Esophagus squamous epithelium (tissue), 5 donors: ENCODE measurements around the gene FBXW7. TPM values are rescaled to one million over a fixed set of nuclear protein-coding genes. Genes with fewer than 3 reads are reported as not detected.

Experiments used
- DNase-seq: peaks from one replicate; lab custom pipeline; 2025; lab: John Stamatoyannopoulos, UW
- H3K27ac ChIP-seq, 4 donors: fragments of 200-600 bp; sonication (generic); one replicate each; pipeline ENCODE4 v1.5.1; 2016 to 2019; ENCODE audit warnings: mild to moderate bottlenecking in 1 of 4
- H3K27me3 ChIP-seq, 4 donors: fragments of 200-600 bp; sonication (generic); 1 replicate in 3 of 4; 2 replicates in 1 of 4; pipeline versions ENCODE4 v1.5.1 to v1.6.0; 2017 to 2021; ENCODE audit warnings: antibody characterized with exemption in 1 of 4
- H3K36me3 ChIP-seq, 3 donors: fragments of 200-600 bp; sonication (generic); one replicate each; pipeline ENCODE4 v1.5.1; 2016 to 2019
- H3K4me1 ChIP-seq, 3 donors: fragments of 200-600 bp; sonication (generic); one replicate each; pipeline ENCODE4 v1.5.1; 2017 to 2019
- H3K4me3 ChIP-seq, 4 donors: fragments of 200-600 bp; sonication (generic); 1 replicate in 3 of 4; 2 replicates in 1 of 4; pipeline ENCODE4 v1.5.1; 2016 to 2019; ENCODE audit warnings: mild to moderate bottlenecking in 2 of 4, moderate library complexity in 1 of 4
- H3K9me3 ChIP-seq, 3 donors: fragments of 200-600 bp; sonication (generic); one replicate each; pipeline ENCODE4 v1.5.1; 2016 to 2019
- POLR2A ChIP-seq, 4 donors: fragments of 450-650 bp; IDR thresholded peaks; one replicate each; pipeline ENCODE4 v1.6.1; 2017; ENCODE audit warnings: antibody characterized with exemption in 4 of 4, mild to moderate bottlenecking in 4 of 4, moderate library complexity in 3 of 4
- WGBS, 2 donors: methylation state at CpG; one replicate each; pipeline ENCODE4 v1.1.5; 2018; 5-methylcytosine and 5-hydroxymethylcytosine counted together
- intact Hi-C: fragments of 100-400 bp; cut with DNase I; formaldehyde crosslinking; loops from one replicate; pipeline ENCODE4 v1.15.0; 2022
- total RNA-seq, 4 donors: library from RNA; depleted of rRNA; stranded (reverse); fragments of >200 nt; gene quantifications; one replicate each; pipeline ENCODE4 v1.1.0, GENCODE V29; 2016
- TF ChIP-seq, protein P1 (sequence below), 6 experiments: fragments of 450-650 bp in 4 of 6; fragments of 200-600 bp in 2 of 6; sonication (generic) in 2 of 6; IDR thresholded peaks; one replicate each; pipeline ENCODE4 v1.5.1; 2016 to 2019; ENCODE audit warnings: antibody characterized with exemption in 6 of 6, mild to moderate bottlenecking in 4 of 6, moderate library complexity in 4 of 6
- donor health status: DM: yes; HTN: yes; CAD: no.

The FBXW7 gene
- total RNA-seq, 4 donors from 2014 or later = 32.3 to 92.7 (median 36.9) TPM

DNA sequence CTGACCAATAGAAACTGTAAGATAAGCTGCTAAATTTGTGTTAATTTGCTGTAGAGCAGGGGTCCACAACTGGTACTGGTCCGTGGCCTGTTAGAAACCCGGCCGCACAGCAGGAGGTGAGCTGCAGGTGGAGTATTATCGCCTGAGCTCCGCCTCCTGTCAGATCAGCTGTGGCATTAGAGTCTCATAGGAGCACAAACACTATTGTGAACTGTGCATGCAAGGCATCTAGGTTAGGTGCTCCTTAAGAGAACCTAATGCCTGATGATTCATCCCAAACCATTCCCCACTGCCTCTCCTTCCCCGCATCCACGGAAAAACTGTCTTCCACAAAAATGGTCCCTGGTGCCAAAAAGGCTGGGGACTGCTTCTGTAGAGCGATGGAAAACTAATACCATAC lies 19.7 kb downstream of the FBXW7 start:
- Histone ChIP-seq H3K27ac (no peak overlapping the region), H3K9me3 (no peaks in the 10 kb centered on the region), H3K36me3 (no peaks in the 10 kb centered on the region), H3K27me3 (no peaks in the 10 kb centered on the region), H3K4me1 (peaks cover 0 to 25% (median 0%) of the 10 kb centered on the region in 3 donors), H3K4me3 (no peak overlapping the region)
- DNase-seq = no peak
- intact Hi-C loops = no loop called here
- WGBS, 2 donors = 77 to 79% methylated on average over 8 of the region's 8 CpGs
- no peak for TF ChIP-seq POLR2A (IDR thresholded peaks at IDR 0.05)
- TF ChIP-seq, protein P1, sequence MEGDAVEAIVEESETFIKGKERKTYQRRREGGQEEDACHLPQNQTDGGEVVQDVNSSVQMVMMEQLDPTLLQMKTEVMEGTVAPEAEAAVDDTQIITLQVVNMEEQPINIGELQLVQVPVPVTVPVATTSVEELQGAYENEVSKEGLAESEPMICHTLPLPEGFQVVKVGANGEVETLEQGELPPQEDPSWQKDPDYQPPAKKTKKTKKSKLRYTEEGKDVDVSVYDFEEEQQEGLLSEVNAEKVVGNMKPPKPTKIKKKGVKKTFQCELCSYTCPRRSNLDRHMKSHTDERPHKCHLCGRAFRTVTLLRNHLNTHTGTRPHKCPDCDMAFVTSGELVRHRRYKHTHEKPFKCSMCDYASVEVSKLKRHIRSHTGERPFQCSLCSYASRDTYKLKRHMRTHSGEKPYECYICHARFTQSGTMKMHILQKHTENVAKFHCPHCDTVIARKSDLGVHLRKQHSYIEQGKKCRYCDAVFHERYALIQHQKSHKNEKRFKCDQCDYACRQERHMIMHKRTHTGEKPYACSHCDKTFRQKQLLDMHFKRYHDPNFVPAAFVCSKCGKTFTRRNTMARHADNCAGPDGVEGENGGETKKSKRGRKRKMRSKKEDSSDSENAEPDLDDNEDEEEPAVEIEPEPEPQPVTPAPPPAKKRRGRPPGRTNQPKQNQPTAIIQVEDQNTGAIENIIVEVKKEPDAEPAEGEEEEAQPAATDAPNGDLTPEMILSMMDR (IDR thresholded peaks at IDR 0.05) = no peak

DNA sequence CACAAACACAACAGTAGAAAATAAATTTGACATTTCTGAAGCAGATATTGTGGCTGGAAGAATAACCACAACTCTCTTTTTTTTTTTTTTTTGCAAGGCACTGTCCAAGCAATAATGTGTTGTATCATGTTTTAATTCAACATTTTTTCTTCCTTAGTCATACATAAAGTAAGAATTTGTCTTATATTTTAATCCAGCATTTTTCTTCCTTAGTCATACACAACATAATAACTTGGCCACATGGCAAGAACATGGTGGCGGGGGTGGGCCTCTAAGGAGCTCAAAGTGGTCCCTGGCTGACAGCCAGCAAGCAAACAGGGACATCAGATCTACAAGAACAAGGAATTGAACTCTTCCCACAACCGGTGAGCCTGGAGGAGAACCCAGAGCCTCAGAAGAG lies 20.2 kb downstream of the FBXW7 start:
- TF ChIP-seq POLR2A (IDR thresholded peaks at IDR 0.05) = no peak
- TF ChIP-seq, protein P1 (IDR thresholded peaks at IDR 0.05) = no peak
- no peak overlapping the region for H3K4me3 ChIP-seq
- WGBS, 2 donors = 50 to 72% methylated on average over 2 of the region's 2 CpGs
- DNase-seq = no peak
- H3K36me3 ChIP-seq = no peaks in the 10 kb centered on the region
- H3K4me1 ChIP-seq = peaks cover 0 to 25% (median 0%) of the 10 kb centered on the region in 3 donors
- intact Hi-C loops = no loop called here
- no peaks in the 10 kb centered on the region for H3K9me3 ChIP-seq
- H3K27me3 ChIP-seq = no peaks in the 10 kb centered on the region
- H3K27ac ChIP-seq = no peak overlapping the region

DNA sequence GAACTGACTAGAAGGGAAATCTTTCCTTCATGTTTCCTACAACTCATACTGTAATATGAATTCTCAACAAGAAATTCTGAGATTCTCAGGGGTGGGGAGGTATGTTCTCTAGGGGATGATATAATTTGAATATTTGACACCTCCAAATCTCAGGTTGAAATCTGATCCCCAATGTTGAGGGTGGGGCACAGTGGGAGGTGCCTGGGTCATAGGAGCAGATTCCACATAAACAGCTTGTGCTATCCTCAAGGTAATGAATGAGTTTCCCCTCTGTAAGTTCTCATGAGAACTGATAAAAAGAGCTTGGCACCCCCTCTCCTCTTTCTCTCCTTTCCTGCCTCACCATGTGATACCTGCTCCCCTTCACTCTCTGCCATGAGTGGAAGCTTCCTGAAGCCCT lies 21.5 kb downstream of the FBXW7 start:
- no peaks in the 10 kb centered on the region for H3K36me3 ChIP-seq
- no peak for DNase-seq
- no peaks in the 10 kb centered on the region for H3K9me3 ChIP-seq
- no peak overlapping the region for H3K27ac ChIP-seq
- intact Hi-C loops = no loop called here
- no peak overlapping the region for H3K4me3 ChIP-seq
- TF ChIP-seq, protein P1 (IDR thresholded peaks at IDR 0.05) = no peak
- no peak for TF ChIP-seq POLR2A (IDR thresholded peaks at IDR 0.05)
- H3K4me1 ChIP-seq = peaks cover 0 to 25% (median 0%) of the 10 kb centered on the region in 3 donors
- no peaks in the 10 kb centered on the region for H3K27me3 ChIP-seq

DNA sequence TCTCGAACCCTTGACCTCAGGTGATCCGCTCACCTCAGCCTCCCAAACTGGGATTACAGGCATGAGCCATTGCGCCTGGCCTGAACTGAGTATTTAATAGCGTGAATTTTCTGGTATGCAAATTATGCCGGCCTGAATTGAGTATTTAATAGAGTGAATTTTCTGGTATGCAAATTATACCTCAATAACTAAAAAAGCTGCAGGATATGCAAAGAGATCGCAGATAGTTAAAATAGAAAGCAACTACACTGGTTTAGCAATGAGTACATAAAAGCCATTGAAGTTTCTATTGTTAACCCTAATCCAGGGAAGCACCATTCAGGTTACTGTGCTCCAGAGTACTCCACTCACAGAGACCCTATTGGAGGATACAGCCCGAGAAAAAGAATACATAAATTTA lies 22.8 kb downstream of the FBXW7 start:
- Histone ChIP-seq H3K27me3 (no peaks in the 10 kb centered on the region), H3K36me3 (no peaks in the 10 kb centered on the region), H3K4me1 (peaks cover 0 to 32% (median 0%) of the 10 kb centered on the region in 3 donors), H3K9me3 (no peaks in the 10 kb centered on the region), H3K27ac (no peak overlapping the region), H3K4me3 (no peak overlapping the region)
- intact Hi-C loops = no loop called here
- 76 to 85% methylated on average over 7 of the region's 7 CpGs for WGBS, 2 donors
- TF ChIP-seq, protein P1 (IDR thresholded peaks at IDR 0.05) = no peak
- DNase-seq = no peak

DNA sequence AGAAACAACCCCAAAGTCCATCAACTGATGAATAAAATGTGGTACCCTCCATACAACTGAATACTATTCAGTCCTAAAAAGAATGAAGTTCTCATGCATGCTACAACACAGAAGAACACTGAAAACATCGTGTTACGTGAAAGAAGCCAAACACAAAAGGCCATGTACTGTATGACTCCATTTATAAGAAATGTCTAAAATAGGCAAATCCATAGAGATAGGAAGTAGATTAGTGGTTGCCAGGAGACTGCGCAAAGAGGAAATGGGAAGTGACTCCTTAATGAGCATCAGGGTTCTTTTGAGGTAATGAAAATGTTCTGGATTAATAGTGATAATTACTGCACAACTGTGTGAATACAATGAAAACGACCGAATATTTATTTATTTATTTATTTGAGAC lies 23.4 kb downstream of the FBXW7 start:
- no peaks in the 10 kb centered on the region for H3K27me3 ChIP-seq
- H3K9me3 ChIP-seq = no peaks in the 10 kb centered on the region
- no peak overlapping the region for H3K27ac ChIP-seq
- H3K36me3 ChIP-seq = no peaks in the 10 kb centered on the region
- H3K4me1 ChIP-seq = peaks cover 0 to 32% (median 0%) of the 10 kb centered on the region in 3 donors
- no peak overlapping the region for H3K4me3 ChIP-seq
- intact Hi-C loops = no loop called here
- DNase-seq = no peak
- WGBS, 2 donors = 77 to 93% methylated on average over 5 of the region's 5 CpGs
- TF ChIP-seq, protein P1 (IDR thresholded peaks at IDR 0.05) = no peak
- no peak for TF ChIP-seq POLR2A (IDR thresholded peaks at IDR 0.05)
